GM12878 (cell line): ENCODE results near the gene RGCC. TPM values are rescaled to one million over a fixed set of nuclear protein-coding genes. Genes with fewer than 3 reads are reported as not detected.
A peak's percentile ranks its signal among the peaks of the same experiment; 100 is the strongest.

ENCODE experiments used
- ATAC-seq: fragments of 200-7000 bp; cut with Tn5 transposase; 3 replicates; pipeline ENCODE4 v1.9.1; 2020; ENCODE audit warnings: mild to moderate bottlenecking, moderate library complexity
- Bru-seq: library from RNA; stranded (reverse); fragments of 400-500 nt; gene quantifications from one replicate; lab custom pipeline; 2021; lab: Mats Ljungman, UMichigan
- BruChase-seq, 2 experiments: library from RNA; stranded (reverse); fragments of 400-500 nt; gene quantifications; one replicate each; lab custom pipeline; 2021; lab: Mats Ljungman, UMichigan
- BruUV-seq: library from RNA; stranded (reverse); fragments of 400-500 nt; replicated peaks from 2 replicates; lab custom pipeline; 2021; lab: Mats Ljungman, UMichigan
- CTCF ChIA-PET: fragments of 300-600 bp; sonication (Branson Sonifier 250); formaldehyde crosslinking; extraction: SDS; loops from one replicate; lab custom pipeline; 2021; ENCODE audit warnings: inconsistent platforms; lab: Yijun Ruan, JAX
- POLR2A ChIA-PET: fragments of 350-600 bp; formaldehyde crosslinking; extraction: SDS; loops from one replicate; lab custom pipeline; 2021; ENCODE audit warnings: inconsistent platforms; lab: Charles Lee
- RAD21 ChIA-PET: fragments of 300-600 bp; sonication (Branson Sonifier 250); formaldehyde crosslinking; loops from one replicate; lab custom pipeline; 2023; ENCODE audit warnings: antibody characterized with exemption; ENCODE audit not compliant: unreplicated experiment; lab: Charles Lee
- SMC1A ChIA-PET: fragments of 300-600 bp; sonication (Branson Sonifier 250); formaldehyde crosslinking; loops from one replicate; lab custom pipeline; 2023; ENCODE audit not compliant: unreplicated experiment, uncharacterized antibody; lab: Charles Lee
- DNase-seq: peaks from one replicate; pipeline ENCODE4 v3.0.0-alpha.2; 2011; ENCODE audit warnings: low read depth, low spot score
- FAIRE-seq: peaks from 3 replicates; lab custom pipeline; 2011; peaks lifted over from hg19 to GRCh38; lab: Jason Lieb, UNC
- H2AFZ ChIP-seq: 2 replicates; pipeline ENCODE4 v1.6.0; 2011; ENCODE audit warnings: low read depth, low read length, control low read depth; ENCODE audit not compliant: control insufficient read depth
- H3K27ac ChIP-seq: 2 replicates; pipeline ENCODE4 v1.5.1; 2011; ENCODE audit warnings: control low read depth; ENCODE audit not compliant: control insufficient read depth, insufficient read depth
- H3K27me3 ChIP-seq, 2 experiments: replicated peaks in 1 of 2; 2 replicates each; pipeline versions ENCODE4 v1.6.0 to v1.6.1; 2011; ENCODE audit warnings: low read length in 1 of 2; ENCODE audit not compliant: control insufficient read depth in 2 of 2, insufficient read depth in 2 of 2
- H3K36me3 ChIP-seq, 2 experiments: 2 replicates each; pipeline ENCODE4 v1.5.1; 2011; ENCODE audit warnings: low read length in 1 of 2; ENCODE audit not compliant: control insufficient read depth in 2 of 2, insufficient read depth in 2 of 2
- H3K4me1 ChIP-seq: 2 replicates; pipeline ENCODE4 v1.6.1; 2011; ENCODE audit warnings: mild to moderate bottlenecking, low read length, moderate library complexity, mixed read lengths; ENCODE audit not compliant: control insufficient read depth, insufficient read depth
- H3K4me2 ChIP-seq: 2 replicates; pipeline ENCODE4 v1.6.0; 2011; ENCODE audit warnings: control low read depth; ENCODE audit not compliant: control insufficient read depth, insufficient read depth
- H3K4me3 ChIP-seq: fragments of 200-600 bp; sonication (generic); 2 replicates; pipeline ENCODE4 v1.5.1; 2016
- H3K79me2 ChIP-seq: 2 replicates; pipeline ENCODE4 v1.6.0; 2011; ENCODE audit warnings: low read length; ENCODE audit not compliant: control insufficient read depth, insufficient read depth
- H3K9ac ChIP-seq: 2 replicates; pipeline ENCODE4 v1.8.0; 2011; ENCODE audit warnings: low read length, control low read depth, mixed read lengths; ENCODE audit not compliant: control insufficient read depth, insufficient read depth
- H3K9me3 ChIP-seq: replicated peaks from 3 replicates; pipeline ENCODE4 v1.5.1; 2011; ENCODE audit warnings: mild to moderate bottlenecking, low read length; ENCODE audit not compliant: control insufficient read depth, insufficient read depth
- H4K20me1 ChIP-seq: 2 replicates; pipeline ENCODE4 v1.6.0; 2011; ENCODE audit not compliant: control insufficient read depth, insufficient read depth
- BHLHE40 ChIP-seq, 2 experiments: fragments of 450-650 bp in 1 of 2; IDR thresholded peaks; 2 replicates each; pipeline ENCODE4 v1.6.1; 2011 to 2017; ENCODE audit warnings: low read depth in 2 of 2, borderline replicate concordance in 1 of 2, improper control_type of control experiment in 1 of 2, low read length in 1 of 2, mild to moderate bottlenecking in 1 of 2
- EED ChIP-seq: sonication (generic); IDR thresholded peaks from 2 replicates; pipeline ENCODE4 v1.6.1; 2016; ENCODE audit warnings: antibody characterized with exemption, low read depth
- IKZF2 ChIP-seq, 2 experiments: fragments of 450-650 bp; IDR thresholded peaks; 2 replicates each; pipeline ENCODE4 v1.6.1; 2017; ENCODE audit warnings: mild to moderate bottlenecking in 2 of 2, moderate library complexity in 2 of 2
- STAT3 ChIP-seq: IDR thresholded peaks from 2 replicates; pipeline ENCODE4 v1.6.1; 2011; ENCODE audit warnings: low read depth, low read length, improper control_type of control experiment
- TCF12 ChIP-seq: IDR thresholded peaks from 2 replicates; pipeline ENCODE4 v1.6.1; 2011; ENCODE audit warnings: low read depth, mild to moderate bottlenecking, low read length
- TCF3 ChIP-seq: IDR thresholded peaks from 2 replicates; pipeline ENCODE4 v1.6.1; 2012; ENCODE audit warnings: low read depth, mild to moderate bottlenecking, low read length, borderline replicate concordance; ENCODE audit not compliant: insufficient read depth
- ZNF207 ChIP-seq: fragments of 450-650 bp; IDR thresholded peaks from 2 replicates; pipeline ENCODE4 v1.6.1; 2014; ENCODE audit warnings: antibody characterized with exemption, mild to moderate bottlenecking, borderline replicate concordance
- ZNF592 ChIP-seq: fragments of 450-650 bp; IDR thresholded peaks from 2 replicates; pipeline ENCODE4 v1.6.1; 2017; ENCODE audit warnings: mild to moderate bottlenecking, moderate library complexity
- ZNF687 ChIP-seq: fragments of 450-650 bp; IDR thresholded peaks from 2 replicates; pipeline ENCODE4 v1.6.1; 2017; ENCODE audit warnings: mild to moderate bottlenecking, moderate library complexity
- WGBS: methylation state at CpG from one replicate; pipeline ENCODE4 v1.1.6; 2016; ENCODE audit warnings: low lambda C conversion rate; ENCODE audit not compliant: insufficient replicate concordance, insufficient coverage; ENCODE audit errors: missing lambda C conversion rate; 5-methylcytosine and 5-hydroxymethylcytosine counted together
- in situ Hi-C: fragments of 300-500 bp; cut with MboI; formaldehyde crosslinking; loops from 9 replicates; pipeline ENCODE4 v1.14.3; 2018; ENCODE audit warnings: mixed read lengths
- intact Hi-C: fragments of 100-400 bp; cut with micrococcal nuclease; formaldehyde crosslinking; loops from one replicate; pipeline ENCODE4 v1.14.2; 2022; ENCODE audit not compliant: unreplicated experiment
- long read RNA-seq, 2 experiments: library from polyadenylated mRNA; unstranded; transcript quantifications; one replicate each; pipeline ENCODE4 v2.0.0, GENCODE V29; 2019 to 2020
- polyA minus RNA-seq, 3 experiments: library from RNA; depleted of rRNA, polyadenylated mRNA; stranded (reverse); fragments of >200 nt; gene quantifications; 2 replicates each; pipeline ENCODE4 v1.2.3, GENCODE V29; 2011
- polyA plus RNA-seq, 11 experiments: library from polyadenylated mRNA; depleted of rRNA in 4 of 11; unstranded in 6 of 11; stranded (reverse) in 5 of 11; fragments of >200 nt; fragmentation: Nextera tagmentation in 4 of 11; fragmentation: Illumina TruSeq in 1 of 11; extraction: Ambion mirVana in 4 of 11; extraction: Trizol in 1 of 11; gene quantifications; 1 replicate in 1 of 11; 2 replicates in 10 of 11; pipeline versions ENCODE4 v1.2.1 to v1.2.3, GENCODE V29; 2011 to 2016; ENCODE audit warnings: inconsistent platforms in 2 of 11, missing spikeins in 2 of 11, low read depth in 1 of 11
- total RNA-seq, 4 experiments: library from RNA; depleted of rRNA in 3 of 4; stranded (reverse); fragments of >200 nt in 3 of 4; fragmentation: Illumina TruSeq in 1 of 4; extraction: Trizol in 1 of 4; gene quantifications; 2 replicates each; pipeline versions ENCODE4 v1.2.1 to v1.2.3, GENCODE V29; 2013 to 2021

RGCC gene
- not detected in 2 replicates for total RNA-seq (2013; cell fraction: nucleolus; rRNA removed)
- total RNA-seq (2014; rRNA removed) (14.6 and 19.4 TPM in 2 replicates), total RNA-seq (2014; rRNA removed; fragmentation: Illumina TruSeq; extraction: Trizol) (10.0 and 11.6 TPM in 2 replicates), total RNA-seq (2021) (10.0 and 10.5 TPM in 2 replicates), polyA plus RNA-seq (2011; rRNA removed) (0.36 and 0.41 TPM in 2 replicates), polyA plus RNA-seq (2014; fragmentation: Illumina TruSeq; extraction: Trizol) (8.2 and 9.6 TPM in 2 replicates), polyA plus RNA-seq (2014; fragmentation: Nextera tagmentation; extraction: Ambion mirVana) (1 to 10 TPM; 6.2 to 9.8 TPM), polyA plus RNA-seq (2014; rRNA removed) (16.8 and 18.1 TPM in 2 replicates), polyA plus RNA-seq (2016; fragmentation: Nextera tagmentation; extraction: Ambion mirVana) (10 to 100 TPM in 1 of 2 experiments, 1 to 10 TPM in 1; 5.6 to 11.9 TPM), polyA minus RNA-seq (2011; rRNA and poly(A)+ RNA removed) (not detected in 2 replicates), Bru-seq, nascent RNA (percentile 54 among the genes with signal in this experiment), BruChase-seq, experiment 1, labeled RNA remaining after a 6-hour chase (percentile 35 among the genes with signal in this experiment), BruChase-seq, experiment 2, labeled RNA remaining after a 2-hour chase (percentile 38 among the genes with signal in this experiment)
- 4.5 TPM for polyA plus RNA-seq (2011; ENCODE audit: low read depth)
- 0.39 and 0.42 TPM in 2 replicates for polyA plus RNA-seq (2011; cell fraction: cytosol; rRNA removed)
- 0.12 and 0.54 TPM in 2 replicates for polyA plus RNA-seq (2011; cell fraction: nucleus; rRNA removed)
- polyA plus RNA-seq (2012) = 6.6 and 11.5 TPM in 2 replicates
- not detected in 2 replicates for polyA minus RNA-seq (2011; cell fraction: cytosol; rRNA and poly(A)+ RNA removed)
- polyA minus RNA-seq (2011; cell fraction: nucleus; rRNA and poly(A)+ RNA removed) = not detected in 2 replicates
- long read RNA-seq, experiment 1 = 0 reads
- long read RNA-seq, experiment 2, partial matches to known transcripts = 0 of 1 reads
- long read RNA-seq, experiment 2, other reads (novel, unspliced or antisense) = 1 of 1 reads

GRCh38 chr13:41456768-41457588 is at the start of gene RGCC:
TSS of gene RGCC (plus strand) at chr13:41457550. CDS start at chr13:41457708, 158 bp downstream.
- H3K36me3 ChIP-seq = no peaks in the 10 kb centered on the region; a peak in 1 of 4 replicates
- no peaks in the 10 kb centered on the region for H3K9me3 ChIP-seq
- ChIA-PET CTCF (interaction anchor here (1.0 kb wide), 1 partner anchor 145 kb away, joined by 3 read pairs; no protein-coding TSS in a partner anchor), SMC1A (no interaction called here), RAD21 (interaction anchor here (0.7 to 1.1 kb wide), 3 partner anchors 35 to 213 kb away, joined by 3 to 4 read pairs (median 3); no protein-coding TSS in a partner anchor), POLR2A (no interaction called here)
- BruUV-seq = no TSS peak
- H3K4me2 ChIP-seq = peak within 1 kb of the TSS; percentile 74
- 7% methylated on average over 67 of the region's 92 CpGs for WGBS
- no peaks in the 10 kb centered on the region for H4K20me1 ChIP-seq
- H3K27me3 ChIP-seq = peaks cover 0 to 7% of the 10 kb centered on the region in 2 experiments; a peak in 2 of 4 replicates
- H3K27ac ChIP-seq = no peak within 1 kb of the TSS; the same call in 1 of the 2 replicates
- peak within 1 kb of the TSS; percentile 69 for H3K9ac ChIP-seq
- no peak for DNase-seq
- intact Hi-C loops = no loop called here
- H2AFZ ChIP-seq = peak within 1 kb of the TSS; percentile 87
- in situ Hi-C loops = no loop called here
- H3K79me2 ChIP-seq = no peaks in the 10 kb centered on the region; the same call in 1 of the 2 replicates
- peak; percentile 83 for ATAC-seq
- H3K4me1 ChIP-seq = peaks cover 33% of the 10 kb centered on the region
- FAIRE-seq = no peak
- H3K4me3 ChIP-seq = peak within 1 kb of the TSS; percentile 80
- TF ChIP-seq TCF12 (0 out of 2 replicates have a peak, but pooled peaks have one; percentile 4), IKZF2 (IDR thresholded peaks at IDR 0.05) (peak; percentile 49 to 74; a peak in 2 of 4 replicates), ZNF592 (no peak), TCF3 (0 out of 2 replicates have a peak, but pooled peaks have one; percentile 18), STAT3 (no peak), BHLHE40 (IDR thresholded peaks at IDR 0.05; ENCODE audit: borderline replicate concordance in 1 of 2, low read depth in 2 of 2, low read length in 1 of 2) (peak; percentile 62 to 89; a peak in 3 of 4 replicates), ZNF687 (peak; percentile 73), EED (no peak), ZNF207 (no peak)
